ENCODE measurements around the gene EFCAB6. TPM values are rescaled to one million over a fixed set of nuclear protein-coding genes. Genes with fewer than 3 reads are reported as not detected.

Gene EFCAB6
- total and polyA plus RNA-seq, 8 donors, result 2.0 to 5.5 (median 3.5) TPM

DNA sequence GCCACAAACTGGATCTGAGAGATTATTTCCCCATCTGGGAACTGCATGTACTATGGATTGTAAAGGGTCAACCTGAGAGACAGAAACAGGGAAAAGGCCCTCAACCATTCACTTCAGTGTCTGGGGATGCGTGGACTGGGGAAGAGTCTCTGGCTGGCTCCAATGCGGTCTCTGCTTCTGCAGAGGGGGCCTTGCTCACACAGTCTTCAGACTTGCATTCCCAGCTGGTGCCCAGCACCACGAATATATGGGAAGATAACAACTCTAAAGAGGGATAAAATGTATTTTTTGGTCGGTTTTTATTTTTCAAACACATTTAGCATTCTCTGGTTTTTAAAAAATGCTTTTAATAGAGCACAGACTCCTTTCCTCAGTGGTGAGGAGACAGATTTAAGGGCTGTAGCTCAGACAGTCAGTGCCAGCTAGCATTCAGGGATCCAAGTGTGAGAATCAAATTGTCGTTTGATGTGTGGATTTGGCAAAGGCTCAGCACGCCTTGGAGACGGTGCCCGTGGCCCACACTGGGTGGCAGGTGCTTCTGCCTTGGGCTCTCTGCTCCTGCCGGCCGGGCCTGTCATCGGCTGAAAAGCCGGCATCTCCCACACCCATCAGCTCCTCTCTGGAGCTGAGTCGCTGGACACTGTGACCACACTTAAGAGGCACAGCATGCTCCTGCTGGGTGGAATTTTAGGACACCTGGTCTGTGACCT is 8.0 kb upstream of the EFCAB6 start:
- TF ChIP-seq, protein P1, sequence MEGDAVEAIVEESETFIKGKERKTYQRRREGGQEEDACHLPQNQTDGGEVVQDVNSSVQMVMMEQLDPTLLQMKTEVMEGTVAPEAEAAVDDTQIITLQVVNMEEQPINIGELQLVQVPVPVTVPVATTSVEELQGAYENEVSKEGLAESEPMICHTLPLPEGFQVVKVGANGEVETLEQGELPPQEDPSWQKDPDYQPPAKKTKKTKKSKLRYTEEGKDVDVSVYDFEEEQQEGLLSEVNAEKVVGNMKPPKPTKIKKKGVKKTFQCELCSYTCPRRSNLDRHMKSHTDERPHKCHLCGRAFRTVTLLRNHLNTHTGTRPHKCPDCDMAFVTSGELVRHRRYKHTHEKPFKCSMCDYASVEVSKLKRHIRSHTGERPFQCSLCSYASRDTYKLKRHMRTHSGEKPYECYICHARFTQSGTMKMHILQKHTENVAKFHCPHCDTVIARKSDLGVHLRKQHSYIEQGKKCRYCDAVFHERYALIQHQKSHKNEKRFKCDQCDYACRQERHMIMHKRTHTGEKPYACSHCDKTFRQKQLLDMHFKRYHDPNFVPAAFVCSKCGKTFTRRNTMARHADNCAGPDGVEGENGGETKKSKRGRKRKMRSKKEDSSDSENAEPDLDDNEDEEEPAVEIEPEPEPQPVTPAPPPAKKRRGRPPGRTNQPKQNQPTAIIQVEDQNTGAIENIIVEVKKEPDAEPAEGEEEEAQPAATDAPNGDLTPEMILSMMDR (IDR thresholded peaks at IDR 0.05), result no peak
- Histone ChIP-seq H3K4me1 (no peaks in the 10 kb centered on the region), H3K36me3 (no peaks in the 10 kb centered on the region), H3K4me3 (no peak overlapping the region), H3K9me3 (no peaks in the 10 kb centered on the region), H3K27ac (no peak overlapping the region), H3K27me3 (peaks cover 0 to 29% of the 10 kb centered on the region in 2 donors)
- intact Hi-C loops (cut with DNase I), result no loop called here
- DNase-seq (no peak), ATAC-seq (no peak)

DNA sequence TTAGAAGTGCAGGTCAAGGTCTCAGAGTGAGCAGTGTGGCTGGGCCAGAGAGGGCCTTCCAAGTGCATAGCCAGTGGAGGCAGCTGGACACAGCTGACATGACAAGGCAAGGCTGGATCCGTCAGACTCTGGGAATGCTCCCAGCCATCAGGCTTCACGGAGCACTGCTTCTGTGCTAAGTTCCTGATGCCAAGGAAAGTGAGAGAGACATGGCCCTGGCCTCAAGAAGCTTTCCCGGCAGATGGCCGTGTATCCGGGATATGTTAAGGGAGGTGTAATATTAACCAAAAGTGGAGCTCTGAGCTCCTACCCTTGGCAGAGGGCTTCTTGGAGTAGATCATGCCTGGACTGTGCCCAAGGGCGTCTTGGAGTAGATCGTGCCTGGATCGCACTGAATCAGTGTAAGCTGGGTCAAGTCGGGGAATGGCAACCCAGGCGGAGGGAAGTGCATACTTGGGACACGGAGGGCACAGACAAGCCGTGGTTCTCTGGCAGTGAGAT is 7.4 kb upstream of the EFCAB6 start:
- Histone ChIP-seq H3K27ac (no peak overlapping the region), H3K27me3 (peaks cover 0 to 29% of the 10 kb centered on the region in 2 donors), H3K9me3 (no peaks in the 10 kb centered on the region), H3K36me3 (no peaks in the 10 kb centered on the region), H3K4me1 (no peaks in the 10 kb centered on the region), H3K4me3 (no peak overlapping the region)
- intact Hi-C loops (cut with DNase I), result no loop called here
- TF ChIP-seq, protein P1 (IDR thresholded peaks at IDR 0.05), result no peak
- DNase-seq (no peak), ATAC-seq (no peak)

DNA sequence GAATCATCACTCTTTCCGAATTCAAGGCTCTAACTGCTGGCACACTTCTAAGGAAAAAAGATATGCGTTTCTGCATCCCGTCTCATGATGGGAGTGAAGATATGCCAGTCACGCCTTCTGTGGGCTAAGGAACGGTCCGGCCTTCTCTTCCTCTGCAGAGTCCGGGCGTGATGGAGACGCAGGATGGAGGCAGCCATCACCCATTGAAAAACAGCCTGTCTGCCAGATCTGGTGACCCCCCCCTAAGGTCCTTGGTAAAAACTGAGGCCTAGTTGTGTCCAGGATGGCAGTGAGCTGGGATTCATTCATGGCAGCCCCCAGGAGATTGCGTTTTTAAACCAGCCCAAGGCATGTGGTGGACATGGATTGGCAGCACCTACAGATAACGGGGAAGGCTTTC is 6.9 kb upstream of the EFCAB6 start:
- Histone ChIP-seq H3K4me3 (no peak overlapping the region), H3K36me3 (no peaks in the 10 kb centered on the region), H3K27ac (no peak overlapping the region), H3K4me1 (no peaks in the 10 kb centered on the region), H3K9me3 (no peaks in the 10 kb centered on the region), H3K27me3 (peaks cover 0 to 29% of the 10 kb centered on the region in 2 donors)
- TF ChIP-seq, protein P1 (IDR thresholded peaks at IDR 0.05), result no peak
- ATAC-seq, result no peak
- intact Hi-C loops (cut with DNase I), result no loop called here
- no peak for DNase-seq

DNA sequence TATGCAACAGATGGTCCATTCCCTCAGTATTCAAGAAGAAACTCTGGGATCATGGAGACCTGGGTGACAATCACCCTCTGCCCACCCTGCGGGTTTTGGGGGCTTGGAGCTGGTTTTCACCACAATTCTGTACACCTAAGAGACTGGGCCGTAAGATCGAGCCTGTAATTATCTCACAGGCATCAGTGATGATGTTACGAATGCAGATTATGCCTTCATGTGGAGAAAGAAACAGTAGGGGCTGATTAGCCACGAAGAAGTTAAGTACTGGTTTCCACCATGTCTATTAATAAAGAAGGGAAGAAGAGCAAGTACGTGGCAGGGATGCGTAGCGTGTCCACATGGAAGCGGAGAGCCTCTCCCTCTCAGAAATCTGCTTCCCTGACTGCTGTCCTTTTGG is 5.3 kb upstream of the EFCAB6 start:
- intact Hi-C loops (cut with DNase I), result no loop called here
- DNase-seq (no peak), ATAC-seq (no peak)
- Histone ChIP-seq H3K4me3 (no peak overlapping the region), H3K27me3 (peaks cover 0 to 19% of the 10 kb centered on the region in 2 donors), H3K36me3 (no peaks in the 10 kb centered on the region), H3K27ac (no peak overlapping the region), H3K4me1 (peaks cover 5 to 9% of the 10 kb centered on the region in 2 donors), H3K9me3 (no peaks in the 10 kb centered on the region)
- TF ChIP-seq, protein P1 (IDR thresholded peaks at IDR 0.05), result no peak

DNA sequence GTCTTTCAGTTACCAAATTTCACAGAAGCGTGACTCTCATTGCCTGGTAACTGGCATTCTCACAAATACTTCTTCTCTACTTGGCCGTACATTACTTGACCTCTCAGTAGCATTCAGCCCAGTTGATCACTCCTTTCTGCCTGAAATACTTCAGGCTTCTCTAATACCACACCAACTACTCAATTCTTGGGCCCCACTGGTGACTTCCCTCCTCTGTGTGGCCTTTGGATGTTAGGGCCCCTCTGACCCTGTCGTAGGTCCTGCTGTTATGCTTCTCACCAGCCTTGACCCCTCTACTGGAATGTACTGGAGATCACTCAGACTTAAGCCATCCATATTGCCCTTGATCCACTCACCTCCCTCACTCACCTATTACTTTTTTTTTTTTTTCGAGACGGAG is 2.2 kb upstream of the EFCAB6 start:
- no peaks in the 10 kb centered on the region for H3K27me3 ChIP-seq
- TF ChIP-seq, protein P1 (IDR thresholded peaks at IDR 0.05), result no peak
- H3K36me3 ChIP-seq, result no peaks in the 10 kb centered on the region
- no peak overlapping the region for H3K27ac ChIP-seq
- H3K9me3 ChIP-seq, result no peaks in the 10 kb centered on the region
- H3K4me1 ChIP-seq, result peaks cover 5 to 16% of the 10 kb centered on the region in 2 donors
- no peak overlapping the region for H3K4me3 ChIP-seq
- DNase-seq, result no peak
- no peak for ATAC-seq
- intact Hi-C loops (cut with DNase I), result no loop called here

Data from left lung (tissue), 10 donors.